Superior temporal gyrus (tissue), 1 donor: ENCODE data around the gene LASP1NB.
"Not testable (repeated sequence)": the region's sequence is repeated elsewhere in the genome, so short reads cannot be mapped to it uniquely, and the experiment has no call there.

Source experiments
- DNase-seq: peaks from one replicate; pipeline ENCODE4 v3.0.0-alpha.2; 2016; ENCODE audit errors: extremely low spot score

Gene LASP1NB

GRCh38 chr17:38897176-38897575 lies 28.2 kb upstream of the LASP1NB start:
- DNase-seq, result no peak

- DNase-seq, result no peak
Measured at GRCh38 chr17:38897671-38898290, 27.6 kb upstream of the LASP1NB start.

GRCh38 chr17:38898291-38898679 lies 27.1 kb upstream of the LASP1NB start:
- no peak for DNase-seq

GRCh38 chr17:38898812-38899348 lies 26.5 kb upstream of the LASP1NB start:
- DNase-seq, result no peak

- DNase-seq, result no peak
Measured at GRCh38 chr17:38899421-38899820, 26.0 kb upstream of the LASP1NB start.

- DNase-seq, result no peak
Measured at GRCh38 chr17:38900978-38901656, 24.3 kb upstream of the LASP1NB start.

GRCh38 chr17:38903404-38903803 lies 22.0 kb upstream of the LASP1NB start:
- DNase-seq, result no peak

- DNase-seq, result no peak
Measured at GRCh38 chr17:38904892-38905291, 20.5 kb upstream of the LASP1NB start.

- no peak for DNase-seq
Measured at GRCh38 chr17:38905375-38905774, 20.0 kb upstream of the LASP1NB start.

- DNase-seq, result no peak
Measured at GRCh38 chr17:38906460-38907228, 18.8 kb upstream of the LASP1NB start.

- DNase-seq, result no peak
Measured at GRCh38 chr17:38907930-38908675, 17.3 kb upstream of the LASP1NB start.

- DNase-seq, result no peak
Measured at GRCh38 chr17:38908676-38909181, 16.7 kb upstream of the LASP1NB start.

GRCh38 chr17:38910325-38910724 lies 15.1 kb upstream of the LASP1NB start:
- DNase-seq, result no peak

- DNase-seq, result no peak
Measured at GRCh38 chr17:38911081-38911730, 14.2 kb upstream of the LASP1NB start.

GRCh38 chr17:38911731-38912081 lies 13.7 kb upstream of the LASP1NB start:
- DNase-seq, result not testable (repeated sequence)

- no peak for DNase-seq
Measured at GRCh38 chr17:38912221-38912813, 13.1 kb upstream of the LASP1NB start.

GRCh38 chr17:38914741-38915638 lies 10.4 kb upstream of the LASP1NB start:
- no peak for DNase-seq

- no peak for DNase-seq
Measured at GRCh38 chr17:38915639-38915995, 9.8 kb upstream of the LASP1NB start.

GRCh38 chr17:38916771-38917170 lies 8.6 kb upstream of the LASP1NB start:
- DNase-seq, result no peak

- DNase-seq, result no peak
Measured at GRCh38 chr17:38917259-38917658, 8.2 kb upstream of the LASP1NB start.
